GM19395 (cell line): ENCODE measurements around the gene PRKRA.
"Not testable (repeated sequence)": the region's sequence is repeated elsewhere in the genome, so short reads cannot be mapped to it uniquely, and the experiment has no call there.

Experiments used
- ATAC-seq: cut with Tn5 transposase; IDR thresholded peaks from one replicate; pipeline ENCODE4 v1.9.1; 2021; ENCODE audit warnings: mild to moderate bottlenecking, moderate library complexity; ENCODE audit not compliant: unreplicated experiment

Gene PRKRA

DNA sequence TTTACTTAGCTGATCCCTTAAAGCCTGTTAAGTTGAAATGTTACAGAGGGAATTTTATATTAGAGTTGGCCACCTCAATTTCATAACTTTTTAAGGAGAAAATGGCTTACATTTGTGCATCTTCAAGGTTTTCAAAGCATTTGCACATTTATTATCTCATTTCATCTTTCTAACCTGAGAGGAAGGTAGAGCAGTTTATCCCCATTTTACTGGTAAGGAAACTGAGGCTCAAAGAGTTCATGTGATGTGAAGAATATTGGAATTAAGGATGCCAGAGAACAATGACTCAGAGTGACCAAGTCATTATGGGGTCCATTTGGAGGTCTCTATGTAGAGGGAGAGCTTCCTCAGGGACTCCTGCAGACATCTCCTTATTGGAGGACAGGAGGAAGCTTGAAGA, 35.0 kb downstream of the PRKRA start:
- ATAC-seq, result no peak

DNA sequence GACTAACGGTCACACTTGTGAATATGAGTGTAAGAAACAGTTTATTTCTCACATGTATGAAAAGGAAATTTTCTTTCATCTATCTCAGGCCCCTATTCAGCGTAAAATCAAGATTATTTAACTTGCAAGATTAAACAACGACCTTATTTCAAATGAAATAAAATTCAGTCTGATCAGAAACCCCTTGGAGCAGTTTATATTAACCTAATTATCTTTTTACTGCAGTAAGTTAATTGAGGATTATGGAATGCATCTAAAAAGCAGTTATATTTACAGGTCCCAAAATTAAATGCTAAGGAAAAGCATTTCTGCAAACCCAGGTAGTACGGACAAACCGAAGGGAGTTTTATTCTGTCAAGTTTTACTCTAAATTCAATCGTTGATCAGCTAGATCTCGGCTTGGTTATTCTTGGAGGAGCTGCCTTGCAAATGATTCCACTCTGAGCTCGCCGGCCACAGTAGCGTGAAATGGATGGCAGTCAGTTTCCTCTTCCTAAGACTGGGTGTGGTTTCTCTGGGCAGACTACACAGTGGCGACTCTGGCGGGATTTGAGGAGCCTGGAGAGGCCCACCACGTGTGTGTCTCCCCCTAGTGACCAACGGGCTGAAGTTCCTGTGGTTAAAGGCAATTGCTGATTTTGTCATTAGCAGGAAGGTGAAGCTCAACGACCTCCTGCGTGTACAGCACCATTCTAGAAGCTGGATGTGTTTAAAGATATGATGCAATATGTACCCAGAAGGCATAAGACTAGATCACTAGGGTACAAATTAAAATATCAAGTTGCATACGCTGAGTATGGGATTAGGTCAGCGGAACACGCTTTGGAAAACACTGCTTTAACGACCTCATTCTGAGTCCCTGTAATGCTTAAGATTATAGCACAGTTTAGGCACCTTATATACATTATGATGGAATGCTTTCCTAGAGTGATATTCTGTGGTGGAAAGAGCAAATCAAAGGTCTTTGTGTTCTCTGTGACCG, 36.4 kb downstream of the PRKRA start:
- ATAC-seq, result peak; percentile 85

DNA sequence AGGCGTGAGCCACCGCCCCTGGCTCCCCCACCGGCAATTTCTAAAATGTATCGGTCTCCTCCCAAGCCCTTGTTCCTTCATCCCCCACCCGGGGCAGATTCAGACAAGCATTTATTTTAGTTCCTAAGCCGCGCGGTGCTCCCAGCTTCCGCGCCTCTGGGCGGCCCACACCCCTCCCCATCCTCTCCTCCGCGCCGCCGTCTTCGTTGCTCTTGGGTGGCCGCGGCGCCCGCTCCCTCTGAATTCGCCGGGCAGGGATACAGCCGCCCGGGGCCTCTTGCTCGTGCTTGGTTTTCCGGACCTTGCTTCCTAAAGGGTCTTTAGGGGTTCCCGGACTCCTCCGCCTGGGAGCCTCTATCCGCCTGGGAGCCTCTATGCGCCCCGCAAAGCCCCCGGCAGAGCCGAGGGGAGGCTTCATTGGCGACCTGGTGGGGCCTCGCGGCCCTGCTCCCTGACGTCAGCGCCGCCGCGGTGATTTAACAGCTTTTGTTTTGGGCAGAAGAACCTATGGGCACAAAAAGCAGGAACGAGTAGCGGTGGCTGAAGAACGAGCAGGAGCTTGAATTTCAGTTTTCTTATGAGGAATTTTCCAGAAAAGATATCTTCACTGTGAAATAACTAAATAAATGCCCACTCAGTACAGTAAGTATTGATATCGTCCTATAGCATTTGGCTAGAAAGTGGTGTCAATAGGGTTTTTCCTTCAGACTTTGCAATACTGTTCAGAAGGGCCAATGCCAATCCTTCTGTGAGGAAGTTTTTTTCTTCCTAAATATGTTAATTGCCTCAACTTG, 37.3 kb downstream of the PRKRA start:
- ATAC-seq, result peak; percentile 80

DNA sequence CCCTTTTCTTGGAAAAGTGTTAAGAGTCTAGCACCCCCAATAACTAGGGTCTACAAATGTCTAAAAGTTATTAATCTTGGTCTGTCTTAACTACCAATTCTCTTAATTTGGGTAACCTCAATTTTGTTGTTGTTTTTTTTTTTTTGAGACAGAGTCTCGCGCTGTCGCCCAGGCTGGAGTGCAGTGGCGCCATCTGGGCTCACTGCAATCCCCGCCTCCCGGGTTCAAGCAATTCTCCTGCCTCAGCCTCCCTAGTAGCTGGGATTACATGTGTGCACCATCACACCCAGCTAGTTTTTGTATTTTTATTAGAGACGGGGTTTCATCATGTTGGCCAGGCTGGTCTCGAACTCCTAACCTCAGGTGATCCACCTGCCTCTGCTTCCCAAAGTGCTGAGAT, 38.5 kb downstream of the PRKRA start:
- ATAC-seq, result not testable (repeated sequence)

DNA sequence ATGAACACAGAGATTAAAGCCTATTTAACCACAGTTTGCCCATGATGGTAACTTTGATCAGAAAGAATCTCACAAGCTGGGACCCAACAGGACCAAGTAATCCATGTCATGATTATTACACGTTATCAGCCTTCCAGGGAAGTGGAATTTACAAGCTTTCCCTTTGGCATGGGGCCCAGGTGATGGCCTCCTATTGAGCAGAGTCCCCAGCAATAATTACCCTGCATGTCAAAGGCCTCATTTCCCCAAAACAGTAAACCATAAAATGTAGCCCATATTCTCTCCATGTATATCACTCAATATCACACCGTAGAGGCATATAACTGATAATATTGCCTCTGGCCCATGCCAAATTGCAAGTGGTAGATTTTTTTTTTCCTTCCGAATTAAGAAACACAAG, 38.9 kb downstream of the PRKRA start:
- ATAC-seq, result no peak

DNA sequence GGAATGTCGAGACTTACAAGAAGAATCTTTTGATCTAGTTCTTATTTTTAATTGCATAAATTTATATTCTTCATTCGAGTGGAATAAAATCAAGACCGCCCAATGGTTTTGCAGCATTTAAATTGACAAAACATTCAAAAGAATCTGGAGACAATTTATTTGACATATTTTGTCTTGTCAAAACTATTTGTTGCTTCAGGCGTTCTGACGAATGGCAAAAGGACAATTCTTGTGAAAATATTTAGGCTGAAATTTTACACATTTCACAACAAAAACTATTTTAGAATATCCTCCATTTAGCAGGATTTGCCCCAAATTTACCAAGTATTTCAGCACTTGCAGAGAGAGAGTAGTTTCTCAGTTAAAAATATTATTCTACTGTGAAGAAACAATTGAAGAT, 41.7 kb downstream of the PRKRA start:
- ATAC-seq, result no peak

DNA sequence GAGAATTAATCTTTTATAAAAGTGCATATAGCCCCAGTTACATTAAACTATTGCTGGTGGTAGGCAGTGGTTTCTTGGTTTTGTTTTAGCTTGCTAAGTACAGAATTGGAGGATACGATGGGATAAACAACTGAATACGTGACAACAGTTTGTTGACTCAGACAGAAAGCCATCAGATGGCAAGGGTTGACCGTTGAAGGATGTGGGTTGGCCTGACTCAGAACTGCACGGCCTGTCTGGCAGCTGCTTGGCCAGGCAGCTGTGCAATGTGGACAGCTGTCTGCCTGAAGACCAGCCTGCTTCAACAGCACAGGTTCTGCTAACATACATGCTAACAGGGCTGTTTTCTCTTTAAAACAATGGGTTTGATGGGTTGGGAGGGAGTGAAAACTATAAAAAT, 46.6 kb downstream of the PRKRA start:
- peak; percentile 99 for ATAC-seq

DNA sequence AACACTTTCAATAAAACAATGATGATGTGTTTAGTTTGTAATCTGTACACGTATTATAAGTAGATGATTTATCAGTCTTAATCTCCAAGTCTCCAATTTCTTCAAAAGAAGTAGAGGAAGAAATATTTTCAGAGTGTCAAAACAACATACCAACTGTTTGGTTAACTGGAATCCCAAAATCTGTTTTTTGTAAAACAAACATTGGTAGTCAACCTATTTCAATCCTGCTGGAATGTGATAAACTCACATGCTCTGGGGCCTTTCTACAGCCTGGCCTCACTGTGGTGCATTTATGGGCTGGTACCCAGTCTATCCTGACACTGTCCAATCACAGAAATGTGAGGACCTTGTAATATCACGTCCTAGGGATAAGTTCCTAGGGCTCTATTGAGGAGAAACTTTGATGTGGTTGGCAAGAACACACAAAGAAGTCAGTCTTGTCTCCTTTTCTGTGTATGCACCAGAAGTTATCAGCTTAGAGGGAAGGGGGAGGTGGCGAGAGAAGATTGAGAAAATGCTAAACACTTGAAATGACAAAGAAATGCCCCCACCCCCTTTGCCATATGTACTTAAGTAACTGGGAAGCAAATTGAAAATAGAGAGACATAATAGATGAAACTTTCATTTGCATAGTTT, 47.2 kb downstream of the PRKRA start:
- ATAC-seq, result peak; percentile 52

DNA sequence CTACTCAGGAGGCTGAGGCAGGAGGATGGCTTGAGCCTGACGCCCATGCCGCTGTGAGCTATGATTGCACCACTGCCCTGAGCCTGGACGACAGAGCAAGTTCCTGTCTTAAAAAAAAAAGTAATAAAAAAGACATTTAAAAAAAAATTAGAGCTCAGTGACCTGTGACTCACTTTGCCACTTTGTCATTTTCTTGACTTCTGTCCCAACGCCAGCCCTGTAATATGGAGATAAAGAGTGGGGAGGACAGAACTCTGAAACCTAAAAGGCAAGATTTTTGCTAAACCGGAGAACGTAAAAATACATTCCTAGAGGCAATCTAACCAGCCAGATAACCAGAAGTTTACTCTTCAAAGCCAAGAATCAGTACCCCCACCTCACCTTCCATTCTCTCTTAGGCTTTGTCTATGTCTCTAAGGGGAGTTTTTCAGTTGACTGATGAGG, 49.0 kb downstream of the PRKRA start:
- no peak for ATAC-seq

DNA sequence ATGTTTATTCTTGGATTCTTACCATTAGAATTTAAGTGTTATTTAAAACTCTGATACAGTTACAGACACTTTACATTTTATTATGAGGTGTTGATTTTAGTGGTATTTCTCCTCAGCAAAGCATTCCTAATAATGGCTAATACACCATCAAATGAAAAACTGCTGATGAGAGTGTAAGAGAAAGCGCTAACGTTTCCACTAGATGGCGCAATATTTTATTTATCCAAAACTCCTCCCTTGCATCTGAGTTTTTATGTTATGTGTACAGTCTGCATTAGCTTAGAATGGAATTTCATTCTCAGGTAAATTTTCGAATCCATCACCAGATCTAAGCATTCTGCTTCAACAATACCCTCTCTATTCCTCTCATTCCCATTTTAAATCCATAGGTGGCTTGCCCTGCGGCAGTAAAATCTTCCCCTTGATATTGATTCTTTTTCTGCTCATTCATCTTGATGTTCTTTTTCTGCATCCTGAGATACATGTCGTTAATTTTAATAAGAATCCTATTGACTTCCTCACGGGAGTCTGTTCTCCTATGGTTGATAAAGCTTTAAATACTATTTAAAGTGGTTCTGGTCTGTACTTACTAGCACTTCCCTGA, 53.9 kb downstream of the PRKRA start:
- ATAC-seq, result peak; percentile 96

DNA sequence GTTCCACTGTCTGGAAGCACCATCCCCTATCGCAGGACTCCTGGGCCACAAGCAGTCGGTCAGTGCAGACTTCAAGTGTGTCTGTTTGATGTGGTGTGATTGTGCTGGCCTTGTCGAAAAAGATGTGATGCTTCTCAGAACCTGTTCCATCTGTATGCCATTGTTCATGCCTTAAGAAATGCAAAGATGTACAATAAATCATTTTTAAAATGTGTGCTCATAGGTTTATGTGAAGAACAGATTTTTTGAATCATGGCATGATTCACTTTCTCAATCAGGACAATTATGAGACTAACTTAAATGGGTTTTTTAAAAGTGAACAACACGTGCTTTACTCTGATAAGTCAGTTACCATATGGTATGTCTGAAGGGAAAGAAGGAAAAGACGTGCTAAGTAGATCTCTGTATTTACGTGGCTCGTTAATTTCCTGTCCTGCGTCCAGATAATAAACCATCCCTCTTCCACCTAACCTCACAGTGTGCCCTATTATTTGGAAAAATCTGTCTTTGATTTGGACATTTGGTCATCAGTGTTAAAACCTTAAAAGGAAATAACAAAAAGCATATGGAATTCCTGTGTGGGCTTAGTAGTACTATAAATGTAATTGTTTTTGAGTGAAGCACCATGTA, 54.9 kb downstream of the PRKRA start:
- ATAC-seq, result no peak

DNA sequence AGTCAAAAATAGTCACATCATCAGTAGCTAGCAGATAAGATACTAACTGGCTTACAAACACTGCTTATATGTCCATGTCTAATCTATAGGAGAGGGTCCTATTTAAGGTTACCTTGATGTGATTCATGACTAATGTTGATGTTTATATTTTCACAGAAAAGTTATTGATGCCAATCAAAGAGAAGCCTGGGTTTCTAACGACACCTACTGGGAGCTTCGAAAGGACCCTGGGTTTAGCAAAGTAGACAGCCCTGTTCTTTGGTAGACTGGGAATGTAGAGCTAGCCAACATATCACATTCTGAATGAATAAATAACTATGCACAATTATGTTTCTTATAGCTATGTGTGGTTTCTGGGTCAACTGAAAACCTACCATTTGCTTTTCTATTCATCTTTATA, 55.7 kb downstream of the PRKRA start:
- ATAC-seq, result no peak

DNA sequence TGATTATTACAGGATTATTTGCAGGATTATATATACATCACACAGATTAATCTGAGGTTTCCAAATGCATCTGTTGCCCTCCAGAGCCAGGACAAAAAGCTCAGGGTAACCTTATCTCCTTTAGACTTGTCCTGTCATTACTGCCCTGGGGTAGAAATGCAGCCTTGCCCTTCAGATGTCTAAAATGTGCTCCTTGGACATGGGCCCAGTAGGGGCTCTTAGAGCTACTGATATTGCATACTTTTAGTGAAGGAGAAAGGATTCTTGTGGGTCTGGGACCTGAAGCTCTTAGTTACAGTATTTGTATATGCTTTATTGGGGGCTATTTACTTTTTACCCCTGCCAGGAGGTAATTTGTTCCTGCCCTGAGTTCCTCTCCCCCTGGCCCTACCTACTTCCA, 56.1 kb downstream of the PRKRA start:
- ATAC-seq, result no peak

DNA sequence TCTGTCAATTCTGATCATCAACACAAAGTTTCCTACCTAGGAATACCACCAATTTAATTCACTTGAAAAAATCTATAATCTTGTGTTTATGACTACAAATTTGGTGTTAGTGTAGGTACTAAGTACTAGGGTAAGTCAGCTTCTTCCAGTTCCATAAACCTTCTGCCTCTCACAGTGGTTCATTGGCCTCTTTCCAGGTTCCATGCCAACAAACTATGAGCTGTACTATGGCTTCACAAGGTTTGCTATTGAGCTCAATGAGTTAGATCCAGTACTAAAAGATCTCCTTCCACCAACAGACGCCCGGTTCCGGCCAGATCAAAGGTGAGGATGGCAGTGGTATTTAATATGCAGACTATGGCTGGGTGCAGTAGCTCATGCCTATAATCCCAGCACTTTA, 58.8 kb downstream of the PRKRA start:
- ATAC-seq, result no peak

DNA sequence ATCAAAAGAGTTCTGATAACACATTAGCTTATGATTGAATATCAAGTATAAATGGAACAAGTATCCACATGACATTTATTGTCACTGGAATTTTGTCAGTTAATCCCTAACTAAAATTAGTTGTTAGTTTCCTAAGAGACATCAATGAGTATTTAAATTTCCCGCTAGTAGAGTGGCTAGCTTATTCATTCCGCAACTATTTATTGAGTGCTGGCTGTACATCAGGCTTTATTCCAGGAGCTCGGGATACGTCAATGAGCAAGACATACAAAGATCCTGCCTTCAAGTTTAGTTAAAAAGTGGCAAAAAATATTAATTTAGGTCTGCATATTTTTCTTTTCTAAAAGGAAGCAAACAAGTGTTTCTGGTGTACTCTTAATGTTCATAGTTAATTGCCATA, 59.3 kb downstream of the PRKRA start:
- no peak for ATAC-seq

DNA sequence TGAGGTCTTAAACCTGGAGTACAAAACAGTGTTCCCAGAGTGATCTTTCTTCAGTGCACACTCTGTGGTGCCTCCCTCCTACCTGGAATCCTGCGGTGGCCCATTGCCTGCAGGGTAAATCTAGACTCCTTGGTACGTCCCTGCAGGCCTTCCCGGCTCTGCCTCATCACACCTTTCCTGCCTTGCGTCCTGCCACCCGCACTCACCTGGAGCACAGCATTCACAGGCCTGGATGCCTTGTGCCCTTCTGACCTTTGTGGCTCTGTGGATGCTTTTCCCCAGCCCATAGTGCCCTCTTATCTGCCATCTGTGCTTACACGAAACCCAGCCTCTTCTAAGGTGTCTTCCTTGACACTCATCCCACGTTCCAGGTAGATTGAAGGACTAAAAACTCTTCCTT, 62.7 kb downstream of the PRKRA start:
- ATAC-seq, result no peak

DNA sequence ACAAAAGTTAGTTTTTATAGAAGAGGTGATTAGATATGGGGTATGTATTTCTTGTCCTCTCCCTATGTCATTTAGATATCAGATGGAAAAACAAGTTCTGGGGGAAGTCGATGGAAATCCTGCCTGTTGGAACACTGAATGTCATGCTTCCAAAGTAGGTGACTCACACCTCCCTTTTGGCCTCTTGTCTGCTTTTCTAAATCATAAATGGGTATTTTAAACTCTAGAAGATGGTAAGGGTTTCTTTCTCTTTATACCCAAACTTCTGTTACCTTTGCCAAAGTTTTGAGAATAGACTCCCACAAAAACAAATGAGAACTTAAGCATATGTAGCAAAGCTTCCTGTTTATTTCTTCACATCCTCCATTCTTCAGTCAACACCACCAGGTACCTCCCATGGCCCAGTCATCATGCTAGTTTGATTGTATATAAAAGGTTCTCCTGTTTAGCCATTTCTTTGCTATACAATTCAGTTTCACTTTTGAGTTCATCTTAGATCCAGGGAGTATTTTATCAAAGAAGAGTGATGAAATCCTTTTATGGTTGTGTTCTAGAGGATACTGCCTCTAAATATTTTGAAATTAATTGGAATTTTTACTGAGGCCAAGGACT, 63.9 kb downstream of the PRKRA start:
- ATAC-seq, result no peak

DNA sequence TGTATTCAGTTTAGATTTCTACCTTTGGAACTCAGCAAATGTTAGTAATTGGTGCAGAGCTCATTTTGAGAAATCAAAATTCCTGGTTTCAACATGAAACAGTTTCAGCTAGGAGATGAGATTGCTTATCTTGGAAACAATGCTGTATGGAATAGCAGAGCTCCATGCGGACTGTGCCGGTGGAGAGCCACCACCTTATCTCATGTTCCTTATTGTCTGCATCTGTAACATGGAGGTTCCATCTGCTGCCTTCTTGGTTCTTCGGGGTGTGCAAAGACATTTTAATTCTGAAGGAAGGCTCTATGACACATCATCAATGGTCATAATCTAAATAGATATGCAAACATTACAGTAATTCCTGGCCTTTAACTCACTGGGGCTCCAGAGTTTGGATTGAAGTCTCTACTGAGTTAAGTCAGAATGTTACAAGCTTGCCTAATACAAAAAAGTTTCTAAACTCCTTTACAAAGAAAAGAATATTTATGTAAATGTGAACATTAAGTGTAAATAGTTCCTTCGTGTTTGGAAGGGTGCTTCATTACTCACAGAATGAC, 65.3 kb downstream of the PRKRA start:
- no peak for ATAC-seq

DNA sequence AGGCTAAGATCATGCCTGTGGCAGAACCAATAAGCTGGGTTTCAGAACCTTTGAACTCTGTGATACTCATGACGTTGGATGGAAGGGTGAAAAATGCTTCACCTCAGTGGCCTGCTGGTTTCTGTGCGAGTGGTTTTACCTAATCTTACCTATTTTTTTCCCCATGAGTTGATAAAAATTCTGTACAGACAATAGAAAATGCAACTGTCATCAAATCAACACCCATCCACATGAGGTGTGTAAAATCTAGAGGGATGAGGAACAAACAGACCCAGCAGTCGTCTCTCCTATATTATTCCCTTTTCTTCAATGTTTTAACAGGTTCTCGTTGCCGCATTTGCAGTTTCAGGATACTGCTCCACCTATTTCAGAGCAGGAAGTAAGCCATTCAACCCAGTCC, 67.3 kb downstream of the PRKRA start:
- ATAC-seq, result no peak
